GM12864 (cell line): ENCODE data around the gene DKK3.

Experiments used
- DNase-seq: peaks from one replicate; pipeline ENCODE4 v3.0.0-alpha.2; 2011; ENCODE audit warnings: low read depth
- H3K4me3 ChIP-seq: 2 replicates; pipeline ENCODE4 v1.5.1; 2011; ENCODE audit warnings: mild to moderate bottlenecking, low read depth, low read length, control low read depth
- TF ChIP-seq, protein P1 (sequence below): IDR thresholded peaks from 2 replicates; pipeline ENCODE4 v1.5.1; 2011; ENCODE audit warnings: low read depth, mild to moderate bottlenecking, moderate library complexity, low read length, control low read depth, inconsistent platforms; ENCODE audit errors: missing control alignments

Gene DKK3

GRCh38 chr11:11966826-11967668, 41.4 kb downstream of the DKK3 start:
- peak; percentile 16 for DNase-seq
- H3K4me3 ChIP-seq: no peak overlapping the region
- TF ChIP-seq, protein P1, sequence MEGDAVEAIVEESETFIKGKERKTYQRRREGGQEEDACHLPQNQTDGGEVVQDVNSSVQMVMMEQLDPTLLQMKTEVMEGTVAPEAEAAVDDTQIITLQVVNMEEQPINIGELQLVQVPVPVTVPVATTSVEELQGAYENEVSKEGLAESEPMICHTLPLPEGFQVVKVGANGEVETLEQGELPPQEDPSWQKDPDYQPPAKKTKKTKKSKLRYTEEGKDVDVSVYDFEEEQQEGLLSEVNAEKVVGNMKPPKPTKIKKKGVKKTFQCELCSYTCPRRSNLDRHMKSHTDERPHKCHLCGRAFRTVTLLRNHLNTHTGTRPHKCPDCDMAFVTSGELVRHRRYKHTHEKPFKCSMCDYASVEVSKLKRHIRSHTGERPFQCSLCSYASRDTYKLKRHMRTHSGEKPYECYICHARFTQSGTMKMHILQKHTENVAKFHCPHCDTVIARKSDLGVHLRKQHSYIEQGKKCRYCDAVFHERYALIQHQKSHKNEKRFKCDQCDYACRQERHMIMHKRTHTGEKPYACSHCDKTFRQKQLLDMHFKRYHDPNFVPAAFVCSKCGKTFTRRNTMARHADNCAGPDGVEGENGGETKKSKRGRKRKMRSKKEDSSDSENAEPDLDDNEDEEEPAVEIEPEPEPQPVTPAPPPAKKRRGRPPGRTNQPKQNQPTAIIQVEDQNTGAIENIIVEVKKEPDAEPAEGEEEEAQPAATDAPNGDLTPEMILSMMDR: peak; percentile 97

GRCh38 chr11:11966354-11966741, 42.1 kb downstream of the DKK3 start:
- TF ChIP-seq, protein P1: no peak
- DNase-seq: no peak
- no peak overlapping the region for H3K4me3 ChIP-seq

DNA sequence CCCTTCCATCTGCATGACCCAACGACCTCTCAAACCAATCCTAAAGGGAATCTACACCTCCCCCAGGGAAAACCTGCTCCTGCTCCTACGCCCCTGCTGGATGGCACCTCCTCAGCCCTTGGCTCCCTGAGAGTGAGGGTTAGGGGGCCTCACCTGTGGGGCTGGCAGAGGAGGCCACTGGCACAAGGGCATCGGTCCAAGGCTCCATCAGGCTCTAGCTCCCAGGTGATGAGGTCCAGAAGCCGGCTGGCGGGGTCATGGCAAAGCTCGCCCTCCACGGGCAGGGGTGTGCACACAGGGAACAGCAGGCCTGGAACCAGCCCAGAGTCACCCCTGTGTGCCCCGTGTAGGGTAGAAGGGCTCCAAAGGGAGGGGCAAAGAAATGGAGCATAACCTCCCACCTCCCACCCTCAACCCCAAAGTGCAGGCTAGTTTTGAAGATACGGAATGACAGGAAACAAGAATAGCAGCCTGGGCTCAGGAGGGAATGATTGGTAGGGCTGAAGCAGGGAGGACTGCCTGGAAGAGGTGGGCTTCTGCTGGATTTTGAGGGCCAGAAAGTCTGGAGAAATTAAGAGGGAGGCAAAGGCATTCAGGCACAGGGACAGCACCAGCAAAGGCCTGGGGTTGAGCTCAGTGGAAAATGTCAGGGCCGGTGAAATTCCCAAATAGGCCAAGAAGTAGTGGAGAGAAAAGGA, 42.6 kb downstream of the DKK3 start:
- no peak overlapping the region for H3K4me3 ChIP-seq
- TF ChIP-seq, protein P1: no peak
- DNase-seq: no peak

- no peak overlapping the region for H3K4me3 ChIP-seq
- TF ChIP-seq, protein P1: no peak
- no peak for DNase-seq
Observed at GRCh38 chr11:11965192-11965591, 43.2 kb downstream of the DKK3 start.

DNA sequence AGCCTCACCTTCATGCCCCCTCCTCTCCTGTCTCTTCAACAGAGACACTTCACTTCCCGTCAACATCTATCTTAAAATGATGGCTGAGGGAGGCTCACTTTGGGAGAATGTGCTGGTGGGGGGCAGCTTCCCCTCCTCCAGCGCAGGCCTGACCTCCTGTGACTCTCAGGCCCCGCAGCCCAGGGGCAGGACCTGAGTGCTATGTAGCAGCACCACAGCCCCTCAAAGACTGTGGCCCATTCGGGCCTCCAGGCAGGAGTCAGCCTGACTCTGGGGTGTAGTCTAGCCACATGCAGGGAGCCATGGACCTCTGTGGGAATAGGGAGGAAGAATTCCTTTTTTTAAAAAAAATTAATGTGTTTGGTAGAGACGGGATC, 43.7 kb downstream of the DKK3 start:
- TF ChIP-seq, protein P1: no peak
- no peak overlapping the region for H3K4me3 ChIP-seq
- no peak for DNase-seq

GRCh38 chr11:11963842-11964773, 44.3 kb downstream of the DKK3 start:
- no peak for DNase-seq
- TF ChIP-seq, protein P1: no peak
- no peak overlapping the region for H3K4me3 ChIP-seq
